Activated T-helper 17 cell treated with anti-CD3 and anti-CD28 coated beads, Interleukin-2, amount 50 U/mL, for 72 hours (primary cell): ENCODE results near the gene MPZL2. TPM values are rescaled to one million over a fixed set of nuclear protein-coding genes. Genes with fewer than 3 reads are reported as not detected.

ENCODE experiments used
- ATAC-seq: fragments of 150-1000 bp; cut with Tn5 transposase; replicated peaks from 2 replicates; pipeline ENCODE4 v1.10.0; 2021; ENCODE audit warnings: mild to moderate bottlenecking, moderate library complexity
- H3K27ac Mint-ChIP-seq: one replicate; pipeline ENCODE4 v1.8.0; 2022; ENCODE audit warnings: mixed read lengths
- H3K27me3 Mint-ChIP-seq: one replicate; pipeline ENCODE4 v1.8.0; 2022; ENCODE audit warnings: mixed read lengths
- H3K36me3 Mint-ChIP-seq: one replicate; pipeline ENCODE4 v1.8.0; 2022; ENCODE audit warnings: low read depth, mild to moderate bottlenecking, mixed read lengths
- H3K4me1 Mint-ChIP-seq: one replicate; pipeline ENCODE4 v1.8.0; 2022; ENCODE audit warnings: mixed read lengths
- H3K4me3 Mint-ChIP-seq: one replicate; pipeline ENCODE4 v1.8.0; 2022; ENCODE audit warnings: mild to moderate bottlenecking, mixed read lengths
- H3K9me3 Mint-ChIP-seq: one replicate; pipeline ENCODE4 v1.8.0; 2022; ENCODE audit warnings: mixed read lengths
- total RNA-seq, 2 donors: library from RNA; stranded (reverse); gene quantifications; one replicate each; pipeline ENCODE4 v1.2.3, GENCODE V29; 2022

Gene MPZL2
- total RNA-seq, 2 donors from 2014 or later = 2.8 to 21.7 TPM

DNA sequence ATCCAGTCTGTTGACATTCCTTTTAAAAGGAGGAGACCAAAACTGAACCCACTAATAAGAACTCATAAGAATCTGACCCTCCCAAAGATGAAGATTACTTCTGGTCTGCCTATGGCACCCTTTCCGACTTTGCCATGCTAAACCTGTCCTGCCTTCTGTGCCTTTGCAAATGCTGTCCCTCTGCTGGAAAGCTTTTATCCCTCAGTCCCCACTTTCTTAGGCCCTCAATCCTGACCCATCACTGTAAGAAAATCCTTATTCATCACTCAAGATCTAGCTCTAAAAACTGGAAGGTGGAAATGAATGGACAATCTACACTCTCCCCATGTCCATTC, 22.4 kb downstream of the MPZL2 start:
- ATAC-seq = peak; percentile 3
- peaks cover 90% of the 10 kb centered on the region for H3K36me3 Mint-ChIP-seq
- H3K27me3 Mint-ChIP-seq = no peaks in the 10 kb centered on the region
- H3K27ac Mint-ChIP-seq = peak overlapping the region; percentile 99
- peaks cover 56% of the 10 kb centered on the region for H3K4me1 Mint-ChIP-seq
- no peaks in the 10 kb centered on the region for H3K9me3 Mint-ChIP-seq
- peak overlapping the region; percentile 92 for H3K4me3 Mint-ChIP-seq

DNA sequence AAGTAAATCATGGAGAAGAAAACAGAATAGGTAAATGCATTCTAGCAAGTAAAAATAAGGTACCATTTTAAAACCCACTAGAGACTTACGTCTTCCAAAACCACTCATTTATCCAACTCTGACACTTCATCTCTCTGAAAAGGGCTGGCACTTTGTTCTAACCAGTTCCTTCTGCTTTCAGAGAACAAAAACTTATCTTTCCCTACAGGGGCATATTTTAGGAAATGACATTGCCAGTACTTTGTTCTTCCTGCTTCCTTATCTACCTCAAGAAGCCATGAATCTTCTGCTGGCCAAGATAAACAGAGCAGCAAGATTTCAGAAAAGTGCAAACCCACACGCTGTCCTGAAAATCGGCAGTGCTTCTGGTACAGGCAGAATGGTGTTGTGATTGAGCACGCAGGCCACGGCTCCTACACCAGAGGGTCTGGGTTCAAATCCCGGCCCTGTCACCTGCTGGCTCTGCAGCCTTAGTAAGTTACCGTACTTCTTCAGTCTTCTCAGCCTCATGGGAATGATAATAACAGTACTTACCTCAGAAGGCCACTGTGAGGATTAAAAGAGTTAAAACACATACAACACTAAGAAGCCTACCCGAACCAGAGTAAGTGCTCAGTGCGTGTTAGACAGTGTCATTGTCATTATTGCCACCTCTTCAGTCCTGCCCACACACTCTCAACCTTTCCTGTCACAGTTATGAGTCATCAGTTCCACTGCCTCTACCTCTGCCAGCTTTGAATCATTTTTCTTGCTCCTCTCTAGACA, 22.9 kb downstream of the MPZL2 start:
- peaks cover 53% of the 10 kb centered on the region for H3K4me1 Mint-ChIP-seq
- ATAC-seq = peak; percentile 81

GRCh38 chr11:118239509-118240205, 24.4 kb downstream of the MPZL2 start:
- peak overlapping the region; percentile 99 for H3K27ac Mint-ChIP-seq
- H3K4me1 Mint-ChIP-seq = peaks cover 49% of the 10 kb centered on the region
- H3K36me3 Mint-ChIP-seq = peaks cover 89% of the 10 kb centered on the region
- H3K27me3 Mint-ChIP-seq = no peaks in the 10 kb centered on the region
- ATAC-seq = no peak
- H3K9me3 Mint-ChIP-seq = no peaks in the 10 kb centered on the region
- peak overlapping the region; percentile 92 for H3K4me3 Mint-ChIP-seq

More for the DNA sequence above, 22.9 kb downstream of the MPZL2 start:
- no peaks in the 10 kb centered on the region for H3K27me3 Mint-ChIP-seq
- H3K4me3 Mint-ChIP-seq = peak overlapping the region; percentile 92
- peaks cover 94% of the 10 kb centered on the region for H3K36me3 Mint-ChIP-seq
- no peaks in the 10 kb centered on the region for H3K9me3 Mint-ChIP-seq
- H3K27ac Mint-ChIP-seq = peak overlapping the region; percentile 99

DNA sequence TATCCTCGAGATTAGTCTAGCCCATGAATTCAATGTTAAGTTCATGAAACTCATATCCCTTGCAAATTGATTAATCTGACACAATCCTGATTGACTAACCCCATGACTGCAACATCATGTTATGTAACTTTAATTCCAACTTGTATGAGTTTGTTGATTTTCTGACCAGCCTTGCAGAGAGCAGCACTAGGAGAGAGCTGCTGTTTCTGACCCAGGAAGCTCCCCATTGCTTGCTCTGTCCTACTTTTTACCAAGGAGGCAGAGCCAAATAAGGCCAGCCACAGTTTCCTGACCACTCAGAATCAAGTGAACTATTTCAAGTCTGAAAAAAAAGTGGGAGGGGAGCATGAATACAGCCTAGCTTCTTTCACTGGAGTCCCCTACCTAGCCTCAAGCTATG, 25.2 kb downstream of the MPZL2 start:
- H3K27ac Mint-ChIP-seq = peak overlapping the region; percentile 99
- ATAC-seq = peak; percentile 52
- peaks cover 48% of the 10 kb centered on the region for H3K4me1 Mint-ChIP-seq
- H3K36me3 Mint-ChIP-seq = peaks cover 81% of the 10 kb centered on the region
- H3K4me3 Mint-ChIP-seq = peak overlapping the region; percentile 92
- no peaks in the 10 kb centered on the region for H3K27me3 Mint-ChIP-seq
- H3K9me3 Mint-ChIP-seq = no peaks in the 10 kb centered on the region

DNA sequence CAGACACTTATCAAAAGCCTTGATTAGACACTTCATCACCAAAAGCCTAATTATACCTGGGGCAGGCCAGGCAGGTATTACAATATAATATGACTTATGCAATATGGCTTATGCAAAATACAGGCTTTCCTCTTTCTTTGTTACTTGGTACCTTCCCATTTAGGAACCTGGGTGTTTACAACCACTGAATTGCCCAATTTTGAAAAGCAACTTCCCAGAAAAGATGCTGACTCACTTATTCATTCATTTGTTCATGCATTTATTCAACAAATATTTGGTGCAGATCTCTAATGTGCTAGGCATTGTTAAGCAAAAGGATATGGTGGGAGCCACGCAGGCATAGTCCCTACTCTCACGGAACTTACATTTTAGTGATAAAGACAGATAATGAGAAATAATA, 25.7 kb downstream of the MPZL2 start:
- no peak for ATAC-seq
- peak overlapping the region; percentile 99 for H3K27ac Mint-ChIP-seq
- no peaks in the 10 kb centered on the region for H3K27me3 Mint-ChIP-seq
- peaks cover 77% of the 10 kb centered on the region for H3K36me3 Mint-ChIP-seq
- no peaks in the 10 kb centered on the region for H3K9me3 Mint-ChIP-seq
- H3K4me1 Mint-ChIP-seq = peaks cover 46% of the 10 kb centered on the region
- H3K4me3 Mint-ChIP-seq = peak overlapping the region; percentile 92

- peaks cover 54% of the 10 kb centered on the region for H3K36me3 Mint-ChIP-seq
- peak overlapping the region; percentile 58 for H3K27ac Mint-ChIP-seq
- peaks cover 25% of the 10 kb centered on the region for H3K4me1 Mint-ChIP-seq
- peak overlapping the region; percentile 92 for H3K4me3 Mint-ChIP-seq
- H3K9me3 Mint-ChIP-seq = no peaks in the 10 kb centered on the region
- no peaks in the 10 kb centered on the region for H3K27me3 Mint-ChIP-seq
- no peak for ATAC-seq
Observed at GRCh38 chr11:118236170-118236569, 27.9 kb downstream of the MPZL2 start.

DNA sequence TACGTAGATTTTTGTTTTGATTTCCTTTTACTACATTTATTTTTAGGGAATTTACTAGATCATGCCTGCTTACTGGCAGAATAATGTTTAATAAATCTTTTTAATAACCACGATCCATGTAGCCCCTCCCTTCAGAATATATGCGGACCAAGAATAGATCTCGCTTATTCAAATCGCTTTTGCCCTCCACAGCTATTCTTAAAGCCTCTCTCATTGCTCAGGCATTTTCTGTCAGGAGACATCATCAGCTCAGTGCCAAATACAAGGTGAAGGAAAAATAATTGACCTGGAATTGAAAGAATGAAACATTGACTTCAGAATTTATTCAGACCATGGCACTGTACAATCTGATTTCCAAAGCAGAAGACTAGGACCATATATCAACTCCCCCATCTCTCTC, 29.3 kb downstream of the MPZL2 start:
- ATAC-seq = no peak
- no peaks in the 10 kb centered on the region for H3K27me3 Mint-ChIP-seq
- H3K36me3 Mint-ChIP-seq = peaks cover 41% of the 10 kb centered on the region
- H3K9me3 Mint-ChIP-seq = no peaks in the 10 kb centered on the region
- no peak overlapping the region for H3K4me3 Mint-ChIP-seq
- no peak overlapping the region for H3K27ac Mint-ChIP-seq
- peaks cover 25% of the 10 kb centered on the region for H3K4me1 Mint-ChIP-seq

GRCh38 chr11:118233850-118234249, 30.2 kb downstream of the MPZL2 start:
- Mint-ChIP-seq H3K4me1 (peaks cover 29% of the 10 kb centered on the region), H3K27me3 (no peaks in the 10 kb centered on the region), H3K9me3 (no peaks in the 10 kb centered on the region), H3K27ac (no peak overlapping the region), H3K4me3 (no peak overlapping the region), H3K36me3 (peaks cover 31% of the 10 kb centered on the region)
- ATAC-seq = no peak

DNA sequence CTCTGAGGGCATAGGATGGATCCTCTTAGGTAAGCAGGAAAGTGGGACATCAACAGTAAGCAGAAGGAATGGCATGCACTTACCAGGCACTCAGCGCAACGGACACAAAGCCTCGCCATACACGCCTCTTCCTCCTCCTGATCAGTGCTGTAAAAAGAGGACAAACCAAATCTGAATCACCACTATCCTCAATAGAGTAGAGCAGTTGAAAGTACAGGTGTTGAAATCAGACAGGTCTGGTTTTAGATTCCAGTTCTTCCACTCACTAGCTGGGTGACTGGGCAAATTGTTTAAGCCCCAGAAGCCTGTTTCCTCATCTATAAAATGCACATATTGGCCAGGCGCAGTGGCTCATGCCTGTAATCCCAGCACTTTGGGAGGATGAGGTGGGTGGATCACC, 30.7 kb downstream of the MPZL2 start:
- Mint-ChIP-seq H3K36me3 (peaks cover 26% of the 10 kb centered on the region), H3K27me3 (no peaks in the 10 kb centered on the region), H3K9me3 (no peaks in the 10 kb centered on the region), H3K27ac (no peak overlapping the region), H3K4me1 (peaks cover 24% of the 10 kb centered on the region), H3K4me3 (no peak overlapping the region)
- peak; percentile 27 for ATAC-seq

- H3K27ac Mint-ChIP-seq = no peak overlapping the region
- no peaks in the 10 kb centered on the region for H3K9me3 Mint-ChIP-seq
- no peak overlapping the region for H3K4me3 Mint-ChIP-seq
- no peaks in the 10 kb centered on the region for H3K27me3 Mint-ChIP-seq
- ATAC-seq = peak; percentile 89
- peaks cover 19% of the 10 kb centered on the region for H3K36me3 Mint-ChIP-seq
- peaks cover 27% of the 10 kb centered on the region for H3K4me1 Mint-ChIP-seq
Observed at GRCh38 chr11:118232659-118233058, 31.4 kb downstream of the MPZL2 start.

DNA sequence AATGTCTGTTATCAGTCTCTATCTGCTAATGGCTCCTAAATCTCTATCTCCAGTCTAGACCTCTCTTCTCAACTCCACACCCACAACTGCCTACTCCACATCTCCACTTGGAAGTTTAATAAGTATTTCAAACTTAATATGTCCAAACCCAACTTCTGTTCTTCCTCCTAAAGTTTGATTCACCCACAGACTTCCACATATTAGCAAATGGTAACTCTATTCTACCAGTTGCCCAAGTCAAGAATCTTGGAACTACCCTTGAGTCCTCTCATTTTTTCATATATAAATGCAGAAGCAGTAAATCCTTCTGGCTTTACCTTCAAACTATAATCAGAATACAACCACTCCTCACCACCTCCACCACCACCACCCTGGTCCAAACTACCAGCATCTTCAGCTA, 32.6 kb downstream of the MPZL2 start:
- H3K4me3 Mint-ChIP-seq = no peak overlapping the region
- H3K27me3 Mint-ChIP-seq = no peaks in the 10 kb centered on the region
- H3K4me1 Mint-ChIP-seq = peaks cover 38% of the 10 kb centered on the region
- ATAC-seq = no peak
- H3K36me3 Mint-ChIP-seq = peaks cover 7% of the 10 kb centered on the region
- no peak overlapping the region for H3K27ac Mint-ChIP-seq
- no peaks in the 10 kb centered on the region for H3K9me3 Mint-ChIP-seq

- H3K36me3 Mint-ChIP-seq = no peaks in the 10 kb centered on the region
- H3K27ac Mint-ChIP-seq = no peak overlapping the region
- peaks cover 42% of the 10 kb centered on the region for H3K4me1 Mint-ChIP-seq
- H3K9me3 Mint-ChIP-seq = no peaks in the 10 kb centered on the region
- H3K4me3 Mint-ChIP-seq = no peak overlapping the region
- no peak for ATAC-seq
- no peaks in the 10 kb centered on the region for H3K27me3 Mint-ChIP-seq
Observed at GRCh38 chr11:118230088-118230487, 34.0 kb downstream of the MPZL2 start.

DNA sequence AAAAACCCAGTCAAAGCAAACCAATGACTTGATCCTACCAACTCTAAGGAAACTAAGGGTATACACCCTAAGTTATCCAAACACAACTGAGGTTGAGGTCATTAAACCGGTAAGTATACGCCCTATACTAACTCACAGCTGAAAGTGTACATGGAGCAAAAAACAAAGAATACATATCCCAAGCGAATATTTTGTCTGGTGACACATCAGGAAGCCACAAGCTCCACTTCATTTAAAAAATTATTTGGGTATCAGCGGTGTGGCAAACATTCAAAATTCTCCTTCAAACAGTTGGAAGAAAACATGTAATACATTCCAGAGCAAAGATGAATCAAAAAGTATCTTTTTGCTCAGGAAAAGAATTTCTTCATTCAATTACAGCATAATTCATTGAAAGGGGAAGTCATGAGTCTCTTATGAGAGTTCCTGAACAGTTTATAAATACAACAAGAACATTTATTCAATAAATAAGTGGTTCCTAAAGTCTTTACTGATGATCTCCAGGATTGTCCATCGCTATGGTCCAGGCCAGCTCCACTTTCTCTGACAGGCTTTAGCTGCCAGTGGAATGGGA, 34.7 kb downstream of the MPZL2 start:
- Mint-ChIP-seq H3K27me3 (no peaks in the 10 kb centered on the region), H3K4me1 (peaks cover 43% of the 10 kb centered on the region), H3K4me3 (no peak overlapping the region), H3K36me3 (no peaks in the 10 kb centered on the region), H3K9me3 (no peaks in the 10 kb centered on the region), H3K27ac (no peak overlapping the region)
- no peak for ATAC-seq

DNA sequence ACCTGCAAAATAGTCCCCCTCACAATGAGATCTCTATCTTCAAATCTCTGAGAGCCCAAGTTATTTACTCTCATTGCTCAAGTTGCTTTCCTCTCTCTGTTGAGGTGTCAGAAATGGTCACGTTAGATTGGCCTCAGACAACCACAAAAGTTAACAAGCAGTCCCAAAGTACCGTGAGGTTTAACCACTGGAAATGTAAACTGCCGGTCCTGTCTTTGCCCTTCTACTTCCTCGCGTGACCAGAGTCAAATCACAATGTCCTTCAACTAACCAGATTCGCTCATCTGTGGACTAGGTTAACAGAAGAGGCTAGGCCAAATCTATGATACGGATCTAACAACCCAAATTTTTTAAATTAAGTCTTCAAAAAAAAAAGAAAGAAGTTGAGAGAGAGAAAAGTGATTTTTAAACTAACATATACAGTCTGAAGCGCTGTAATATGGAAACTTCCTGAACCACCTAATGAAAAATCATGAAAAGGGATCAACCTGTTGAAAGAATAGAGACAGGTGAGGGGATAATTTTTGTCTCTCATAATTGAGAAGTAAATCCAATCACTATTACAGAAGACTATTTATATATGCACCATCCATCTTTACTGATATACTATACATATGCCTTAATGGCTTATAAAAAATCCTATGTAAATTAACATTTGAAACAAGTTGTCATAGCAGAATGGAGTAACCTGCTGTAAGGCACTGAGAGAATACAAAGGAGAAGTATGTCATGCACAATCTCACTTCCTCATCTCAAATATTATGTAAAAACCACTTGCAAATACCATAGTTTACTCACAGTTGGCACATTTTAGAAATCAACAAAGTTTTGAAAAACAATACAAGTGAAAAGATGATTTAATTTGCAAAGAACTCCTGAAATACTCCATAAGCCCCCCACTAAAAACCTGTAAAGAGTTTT, 36.0 kb downstream of the MPZL2 start:
- Mint-ChIP-seq H3K4me1 (peaks cover 43% of the 10 kb centered on the region), H3K27ac (no peak overlapping the region), H3K36me3 (no peaks in the 10 kb centered on the region)

More for the DNA sequence above, 36.0 kb downstream of the MPZL2 start:
- no peaks in the 10 kb centered on the region for H3K9me3 Mint-ChIP-seq
- H3K27me3 Mint-ChIP-seq = no peaks in the 10 kb centered on the region
- peak; percentile 9 for ATAC-seq
- no peak overlapping the region for H3K4me3 Mint-ChIP-seq
